Activated CD8-positive, alpha-beta T cell treated with anti-CD3 and anti-CD28 coated beads, Interleukin-2, amount 10 ng/mL, durations not matched to agents 7 days and 5 days (primary cell): ENCODE measurements around the gene FAM20B. TPM values are rescaled to one million over a fixed set of nuclear protein-coding genes. Genes with fewer than 3 reads are reported as not detected.
"Not testable (repeated sequence)": the region's sequence is repeated elsewhere in the genome, so short reads cannot be mapped to it uniquely, and the experiment has no call there.

Source experiments
- ATAC-seq: fragments of 150-1000 bp; cut with Tn5 transposase; one replicate; pipeline ENCODE4 v1.10.0; 2021; ENCODE audit warnings: moderate library complexity
- CTCF ChIA-PET: fragments of 350-600 bp; sonication (Branson Sonifier 250); formaldehyde crosslinking; loops from one replicate; lab custom pipeline; 2021; ENCODE audit warnings: antibody characterized with exemption; lab: Charles Lee
- POLR2A ChIA-PET: fragments of 350-600 bp; sonication (Branson Sonifier 250); formaldehyde crosslinking; loops from one replicate; lab custom pipeline; 2021; ENCODE audit warnings: antibody characterized with exemption; lab: Charles Lee
- DNase-seq: peaks from one replicate; pipeline ENCODE4 v3.0.0-alpha.2; 2020
- H3K27ac Mint-ChIP-seq: one replicate; pipeline ENCODE4 v1.8.0; 2021; ENCODE audit warnings: mild to moderate bottlenecking, mixed read lengths
- H3K27me3 Mint-ChIP-seq: one replicate; pipeline ENCODE4 v1.8.0; 2021; ENCODE audit warnings: low read depth, mixed read lengths
- H3K36me3 Mint-ChIP-seq: one replicate; pipeline ENCODE4 v1.8.0; 2021; ENCODE audit warnings: low read depth, mixed read lengths
- H3K4me1 Mint-ChIP-seq: one replicate; pipeline ENCODE4 v1.8.0; 2021; ENCODE audit warnings: low read depth, mixed read lengths
- H3K4me3 Mint-ChIP-seq: one replicate; pipeline ENCODE4 v1.8.0; 2021; ENCODE audit warnings: mild to moderate bottlenecking, mixed read lengths
- H3K9me3 Mint-ChIP-seq: one replicate; pipeline ENCODE4 v1.8.0; 2022; ENCODE audit warnings: mixed read lengths; ENCODE audit not compliant: insufficient read depth
- total RNA-seq, 2 experiments: library from RNA; stranded (reverse); gene quantifications; one replicate each; pipeline ENCODE4 v1.2.3, GENCODE V29; 2021

Gene FAM20B
- total RNA-seq, 2 experiments from 2014 or later: 28.6 to 29.4 TPM

DNA sequence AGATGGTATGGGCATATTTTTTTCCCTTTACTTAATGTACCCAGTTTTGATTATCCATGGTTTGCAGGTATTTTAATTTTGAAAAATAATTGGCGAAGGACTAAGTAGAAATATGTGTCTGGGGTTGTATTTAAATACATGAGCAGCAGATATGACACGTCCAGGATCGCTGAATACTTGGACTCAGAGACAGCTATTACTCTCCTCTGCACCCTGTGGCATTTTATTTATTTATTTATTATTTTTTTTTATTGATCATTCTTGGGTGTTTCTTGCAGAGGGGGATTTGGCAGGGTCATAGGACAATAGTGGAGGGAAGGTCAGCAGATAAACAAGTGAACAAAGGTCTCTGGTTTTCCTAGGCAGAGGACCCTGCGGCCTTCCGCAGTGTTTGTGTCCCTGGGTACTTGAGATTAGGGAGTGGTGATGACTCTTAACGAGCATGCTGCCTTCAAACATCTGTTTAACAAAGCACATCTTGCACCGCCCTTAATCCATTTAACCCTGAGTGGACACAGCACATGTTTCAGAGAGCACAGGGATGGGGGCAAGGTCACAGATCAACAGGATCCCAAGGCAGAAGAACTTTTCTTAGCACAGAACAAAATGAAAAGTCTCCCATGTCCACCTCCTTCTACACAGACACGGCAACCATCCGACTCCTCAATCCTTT, 13.9 kb downstream of the FAM20B start:
- Mint-ChIP-seq H3K4me1 (peaks cover 46% of the 10 kb centered on the region), H3K27ac (peak overlapping the region; percentile 81)
- H3K36me3 Mint-ChIP-seq, H3K27me3 Mint-ChIP-seq, H3K4me3 Mint-ChIP-seq, ATAC-seq, DNase-seq, H3K9me3 Mint-ChIP-seq, POLR2A ChIA-PET: not testable (repeated sequence)
- CTCF ChIA-PET: interaction anchor here (1.2 kb wide), 1 partner anchor 10 kb away, joined by 3 read pairs; no protein-coding TSS in a partner anchor

DNA sequence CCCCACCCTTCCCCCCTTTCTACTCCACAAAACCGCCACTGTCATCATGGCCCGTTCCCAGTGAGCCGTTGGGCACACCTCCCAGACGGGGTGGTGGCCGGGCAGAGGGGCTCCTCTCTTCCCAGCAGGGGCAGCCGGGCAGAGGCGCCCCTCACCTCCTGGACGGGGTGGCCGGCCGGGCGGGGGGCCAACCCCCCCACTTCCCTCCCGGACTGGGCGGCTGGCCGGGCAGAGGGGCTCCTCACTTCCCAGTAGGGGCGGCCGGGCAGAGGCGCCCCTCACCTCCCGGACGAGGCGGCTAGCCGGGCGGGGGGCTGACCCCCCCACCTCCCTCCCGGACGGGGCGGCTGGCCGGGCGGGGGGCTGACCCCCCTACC, 14.5 kb downstream of the FAM20B start:
- H3K9me3 Mint-ChIP-seq, ATAC-seq, H3K4me3 Mint-ChIP-seq, POLR2A ChIA-PET, H3K27ac Mint-ChIP-seq, CTCF ChIA-PET, DNase-seq, H3K27me3 Mint-ChIP-seq: not testable (repeated sequence)
- Mint-ChIP-seq H3K36me3 (peaks cover 11% of the 10 kb centered on the region), H3K4me1 (peaks cover 41% of the 10 kb centered on the region)

DNA sequence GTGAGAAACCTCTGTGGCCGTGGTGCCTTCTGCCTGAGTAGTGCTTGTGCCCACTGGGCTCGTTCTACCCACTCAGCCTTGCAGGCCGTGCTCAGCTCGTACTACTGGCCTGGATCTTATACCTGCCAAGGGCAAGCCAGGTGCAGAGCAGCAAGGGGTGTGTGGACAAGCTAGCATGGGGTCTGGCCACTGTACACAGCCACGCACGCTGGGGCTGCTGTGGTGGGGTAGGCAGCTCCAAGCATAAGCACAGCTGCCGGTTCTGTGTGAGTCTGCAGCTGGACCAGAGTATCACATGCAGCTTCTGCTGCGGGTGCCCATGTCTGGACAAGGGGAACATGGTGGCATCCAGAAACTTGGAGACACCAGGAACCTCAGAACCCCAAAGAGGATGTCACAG, 16.4 kb downstream of the FAM20B start:
- no peak overlapping the region for H3K27ac Mint-ChIP-seq
- ChIA-PET CTCF (no interaction called here), POLR2A (interaction anchor here (1.4 kb wide), 1 partner anchor 13 kb away, joined by 3 read pairs; no protein-coding TSS in a partner anchor)
- no peaks in the 10 kb centered on the region for H3K27me3 Mint-ChIP-seq
- no peak overlapping the region for H3K4me3 Mint-ChIP-seq
- ATAC-seq: no peak
- H3K4me1 Mint-ChIP-seq: peaks cover 22% of the 10 kb centered on the region
- no peak for DNase-seq
- H3K36me3 Mint-ChIP-seq: peaks cover 14% of the 10 kb centered on the region
- no peaks in the 10 kb centered on the region for H3K9me3 Mint-ChIP-seq

DNA sequence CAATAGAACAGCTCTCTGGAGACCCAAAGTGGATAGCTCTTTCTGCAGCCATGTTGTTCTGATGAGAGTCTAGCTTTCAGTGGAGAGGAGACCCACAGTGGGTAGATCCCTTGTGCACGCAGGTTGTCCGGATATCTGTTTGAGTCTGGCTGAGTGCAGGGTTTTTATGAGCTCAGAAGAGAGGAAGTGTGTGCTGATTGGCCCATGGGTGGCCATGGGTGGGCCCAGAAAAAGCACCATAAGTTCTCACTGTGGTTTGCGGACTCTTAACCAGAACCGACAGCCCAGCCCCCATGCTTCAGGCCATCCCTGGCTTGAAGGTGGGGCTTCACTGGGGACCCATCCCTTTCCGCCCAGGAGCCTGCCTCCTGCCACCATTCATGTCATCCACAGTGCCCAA, 17.0 kb downstream of the FAM20B start:
- ChIA-PET POLR2A (interaction anchor here (1.4 kb wide), 1 partner anchor 13 kb away, joined by 3 read pairs; no protein-coding TSS in a partner anchor), CTCF (interaction anchor here (0.7 to 1.4 kb wide), 2 partner anchors 328 to 767 kb away, joined by 3 read pairs; no protein-coding TSS in a partner anchor)
- ATAC-seq: no peak
- no peak overlapping the region for H3K27ac Mint-ChIP-seq
- H3K27me3 Mint-ChIP-seq: no peaks in the 10 kb centered on the region
- H3K36me3 Mint-ChIP-seq: peaks cover 14% of the 10 kb centered on the region
- no peak for DNase-seq
- H3K9me3 Mint-ChIP-seq: no peaks in the 10 kb centered on the region
- peaks cover 17% of the 10 kb centered on the region for H3K4me1 Mint-ChIP-seq
- H3K4me3 Mint-ChIP-seq: no peak overlapping the region

DNA sequence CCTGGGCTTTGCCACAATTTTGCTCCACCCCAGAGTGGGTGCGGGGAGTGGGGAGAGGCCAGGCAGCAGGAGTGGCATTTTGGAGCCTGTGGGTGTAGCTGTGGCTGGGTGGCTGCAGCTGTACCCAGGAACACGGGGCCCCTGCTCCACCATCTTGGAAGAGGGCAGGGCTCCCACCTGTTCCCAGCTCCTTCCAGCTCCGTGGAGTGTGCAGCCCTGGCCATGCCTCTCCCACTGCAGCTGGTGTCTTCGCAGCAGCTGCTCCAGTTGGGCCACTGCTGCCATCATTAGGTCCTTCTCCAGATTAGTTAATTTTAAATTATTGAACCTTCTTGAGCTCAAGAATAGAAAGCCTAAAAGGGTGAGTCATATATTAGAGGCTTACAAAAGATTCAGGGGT, 17.6 kb downstream of the FAM20B start:
- ATAC-seq: no peak
- POLR2A ChIA-PET: no interaction called here
- no peak overlapping the region for H3K4me3 Mint-ChIP-seq
- H3K27ac Mint-ChIP-seq: no peak overlapping the region
- no peaks in the 10 kb centered on the region for H3K9me3 Mint-ChIP-seq
- no peaks in the 10 kb centered on the region for H3K27me3 Mint-ChIP-seq
- H3K36me3 Mint-ChIP-seq: peaks cover 14% of the 10 kb centered on the region
- no peak for DNase-seq
- H3K4me1 Mint-ChIP-seq: peaks cover 18% of the 10 kb centered on the region
- CTCF ChIA-PET: interaction anchor here (0.7 to 1.4 kb wide), 3 partner anchors 31 to 767 kb away, joined by 3 read pairs; no protein-coding TSS in a partner anchor

DNA sequence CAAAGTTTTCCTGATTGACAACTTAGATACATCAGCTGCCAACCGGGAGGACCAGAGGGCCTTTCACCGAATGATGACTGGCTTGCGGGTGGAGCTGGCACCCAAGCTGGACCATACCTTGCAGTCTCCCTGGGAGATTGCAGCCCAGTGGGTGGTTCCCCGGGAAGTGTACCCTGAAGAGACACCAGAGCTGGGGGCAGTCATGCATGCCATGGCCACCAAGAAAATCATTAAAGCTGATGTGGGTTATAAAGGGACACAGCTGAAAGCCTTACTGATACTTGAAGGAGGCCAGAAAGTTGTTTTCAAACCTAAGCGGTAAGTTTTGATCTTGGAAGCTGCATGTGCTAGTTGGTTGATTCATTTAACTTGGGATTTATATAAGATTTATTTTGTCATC, 18.2 kb downstream of the FAM20B start:
- ChIA-PET POLR2A (no interaction called here), CTCF (interaction anchor here (1.0 to 1.4 kb wide), 2 partner anchors 30 to 326 kb away, joined by 3 read pairs; no protein-coding TSS in a partner anchor)
- Mint-ChIP-seq H3K4me1 (peaks cover 14% of the 10 kb centered on the region), H3K9me3 (no peaks in the 10 kb centered on the region), H3K36me3 (peaks cover 14% of the 10 kb centered on the region), H3K4me3 (no peak overlapping the region), H3K27ac (no peak overlapping the region), H3K27me3 (no peaks in the 10 kb centered on the region)
- no peak for ATAC-seq
- no peak for DNase-seq

DNA sequence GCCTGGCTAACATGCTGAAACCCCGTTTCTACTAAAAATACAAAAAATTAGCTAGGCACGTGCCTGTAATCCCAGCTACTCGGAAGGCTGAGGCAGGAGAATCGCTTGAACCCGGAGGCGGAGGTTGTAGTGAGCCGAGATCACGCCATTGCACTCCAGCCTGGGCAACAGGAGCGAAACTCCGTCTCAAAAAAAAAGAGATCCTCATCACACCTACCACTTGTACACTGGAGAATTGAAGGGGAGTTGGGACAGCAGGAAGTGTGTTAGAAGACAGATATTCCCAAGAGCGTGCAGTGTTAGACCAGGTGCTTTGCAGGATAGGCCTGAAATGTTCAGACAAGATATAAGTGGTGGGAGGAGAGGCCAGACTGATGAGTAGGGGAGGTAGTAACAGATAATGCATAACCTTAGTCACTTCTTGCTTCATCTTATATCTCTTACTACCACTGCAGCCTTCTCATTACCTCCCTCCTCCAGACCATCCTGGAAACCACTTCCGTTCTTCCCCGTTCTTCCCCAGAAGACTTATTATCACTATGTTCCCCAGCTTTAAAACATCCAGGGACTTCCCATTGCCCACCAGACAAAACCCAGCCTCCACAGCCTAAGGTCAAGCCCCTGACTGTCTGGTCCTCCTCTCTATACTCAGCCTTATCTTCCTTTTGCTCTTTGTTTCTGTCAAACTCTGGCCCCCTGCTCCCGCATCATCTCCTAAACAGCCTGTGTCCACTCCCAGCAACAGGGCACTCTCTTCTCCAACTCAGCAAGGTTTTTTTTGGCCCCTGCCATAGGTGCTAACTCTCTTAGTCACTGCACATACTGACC, 21.3 kb downstream of the FAM20B start:
- CTCF ChIA-PET: interaction anchor here (1.6 to 1.7 kb wide), 2 partner anchors 9 to 44 kb away, joined by 8 read pairs; no protein-coding TSS in a partner anchor
- H3K27ac Mint-ChIP-seq: no peak overlapping the region
- H3K4me3 Mint-ChIP-seq: no peak overlapping the region
- no peaks in the 10 kb centered on the region for H3K9me3 Mint-ChIP-seq
- DNase-seq: no peak
- H3K4me1 Mint-ChIP-seq: peaks cover 9% of the 10 kb centered on the region
- POLR2A ChIA-PET: no interaction called here
- H3K36me3 Mint-ChIP-seq: peaks cover 10% of the 10 kb centered on the region
- H3K27me3 Mint-ChIP-seq: no peaks in the 10 kb centered on the region
- no peak for ATAC-seq

DNA sequence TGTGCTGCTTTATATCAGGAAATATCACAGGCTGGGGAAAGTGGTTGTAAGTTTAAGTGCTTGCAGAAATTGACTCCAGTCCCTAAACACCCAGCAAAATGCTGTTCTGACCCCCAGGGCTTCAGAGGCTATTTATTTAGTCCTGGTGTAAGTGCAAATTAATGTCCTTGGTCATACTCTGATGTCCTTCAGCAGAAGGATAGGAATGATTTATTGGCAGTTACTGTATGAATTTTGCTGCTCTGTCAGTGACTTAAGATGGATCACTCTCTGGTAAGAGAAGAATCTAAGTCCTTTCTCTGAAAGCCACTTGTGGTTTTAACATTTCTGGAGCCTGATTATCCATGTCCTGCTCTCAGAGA, 21.9 kb downstream of the FAM20B start:
- no peak for ATAC-seq
- H3K27ac Mint-ChIP-seq: no peak overlapping the region
- no peaks in the 10 kb centered on the region for H3K27me3 Mint-ChIP-seq
- ChIA-PET CTCF (interaction anchor here (0.9 to 1.7 kb wide), 3 partner anchors 10 to 45 kb away, joined by 3 to 8 read pairs (median 8); no protein-coding TSS in a partner anchor), POLR2A (no interaction called here)
- H3K4me1 Mint-ChIP-seq: peaks cover 9% of the 10 kb centered on the region
- no peak for DNase-seq
- peaks cover 8% of the 10 kb centered on the region for H3K36me3 Mint-ChIP-seq
- H3K9me3 Mint-ChIP-seq: no peaks in the 10 kb centered on the region
- no peak overlapping the region for H3K4me3 Mint-ChIP-seq

DNA sequence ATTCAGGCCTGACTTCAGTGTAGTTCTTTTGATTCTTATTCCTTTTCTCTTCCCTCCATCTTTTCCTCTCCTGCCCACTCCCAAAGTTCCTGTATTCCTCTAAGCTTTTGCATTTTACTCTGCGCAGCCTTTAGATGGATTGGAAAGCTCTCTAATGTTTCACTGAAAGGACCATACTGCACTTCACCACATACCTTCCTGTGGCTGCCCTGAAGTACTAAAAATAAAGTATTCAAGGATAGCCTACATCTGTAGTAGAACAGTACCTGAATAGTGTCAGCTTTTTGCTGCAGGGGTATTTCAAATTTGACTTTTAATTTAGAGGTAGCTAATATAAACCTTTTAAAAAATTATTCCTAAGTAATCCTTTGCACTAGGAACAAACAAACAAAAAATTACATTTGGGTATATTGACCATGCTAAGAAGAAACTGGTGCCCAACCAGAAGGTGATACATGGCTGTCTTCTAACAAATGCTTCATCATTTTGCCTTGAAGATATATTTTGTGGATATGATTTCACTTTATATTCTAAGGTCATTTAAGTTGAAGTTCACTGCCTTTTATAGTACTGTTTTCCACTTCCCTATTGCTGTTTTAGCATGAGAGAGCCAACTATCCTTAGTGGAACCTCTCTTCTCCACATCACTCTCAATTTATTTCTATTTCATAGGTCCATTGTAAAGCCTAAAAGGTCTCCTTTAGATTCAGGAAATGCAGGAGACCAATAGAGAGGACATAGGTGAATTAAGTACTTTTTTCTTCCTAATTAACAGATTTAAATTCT, 22.8 kb downstream of the FAM20B start:
- CTCF ChIA-PET: interaction anchor here (0.9 to 1.7 kb wide), 3 partner anchors 11 to 45 kb away, joined by 3 to 8 read pairs (median 8); no protein-coding TSS in a partner anchor
- Mint-ChIP-seq H3K36me3 (peaks cover 7% of the 10 kb centered on the region), H3K9me3 (no peaks in the 10 kb centered on the region), H3K27me3 (no peaks in the 10 kb centered on the region), H3K4me3 (no peak overlapping the region), H3K4me1 (peaks cover 9% of the 10 kb centered on the region), H3K27ac (peak overlapping the region; percentile 4)
- ATAC-seq: no peak
- POLR2A ChIA-PET: no interaction called here
- no peak for DNase-seq

DNA sequence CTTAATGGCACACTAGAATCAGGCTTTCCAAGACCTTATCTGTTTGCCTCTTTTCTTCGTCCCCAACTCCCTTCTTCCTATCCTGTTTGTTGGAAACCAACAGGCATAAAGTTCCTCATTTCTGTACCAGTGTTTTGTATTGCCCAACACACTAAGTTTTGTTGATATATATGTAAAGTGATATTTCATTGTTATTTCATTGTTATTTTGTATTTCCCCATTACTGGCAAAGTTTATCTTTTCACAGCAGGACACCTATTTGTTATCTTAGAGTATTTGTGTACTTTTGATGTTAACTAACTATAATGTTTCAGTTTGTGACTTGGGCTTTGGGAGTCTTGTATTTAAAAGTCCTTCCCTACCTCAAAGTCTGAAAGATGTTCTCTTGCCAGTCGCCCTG, 27.1 kb downstream of the FAM20B start:
- Mint-ChIP-seq H3K36me3 (peaks cover 18% of the 10 kb centered on the region), H3K4me3 (no peak overlapping the region), H3K27ac (no peak overlapping the region), H3K9me3 (no peaks in the 10 kb centered on the region), H3K4me1 (peaks cover 8% of the 10 kb centered on the region), H3K27me3 (no peaks in the 10 kb centered on the region)
- DNase-seq (no peak), ATAC-seq (no peak)
- POLR2A ChIA-PET: no interaction called here
- CTCF ChIA-PET: no interaction called here

DNA sequence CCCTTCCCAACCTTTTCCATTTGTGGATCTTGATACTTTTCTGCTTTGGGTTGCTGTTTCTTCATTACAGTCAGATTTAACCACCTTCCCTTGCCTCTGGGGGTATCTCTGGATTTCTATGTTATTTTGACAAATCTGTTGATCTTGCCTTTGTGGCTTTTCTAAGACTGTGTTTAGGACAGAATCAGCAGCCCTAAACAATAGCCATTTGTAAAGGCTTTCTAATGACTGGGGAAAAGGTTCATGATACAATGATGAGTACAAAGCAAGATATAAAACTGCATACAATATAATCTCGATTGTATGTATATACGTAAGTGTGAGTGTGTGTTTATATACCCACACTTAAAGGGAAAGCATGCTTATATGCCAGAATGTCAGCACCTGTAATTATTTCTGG, 27.8 kb downstream of the FAM20B start:
- Mint-ChIP-seq H3K27me3 (no peaks in the 10 kb centered on the region), H3K4me1 (peaks cover 1% of the 10 kb centered on the region), H3K36me3 (peaks cover 22% of the 10 kb centered on the region), H3K27ac (no peak overlapping the region), H3K4me3 (no peak overlapping the region), H3K9me3 (no peaks in the 10 kb centered on the region)
- CTCF ChIA-PET: no interaction called here
- no peak for ATAC-seq
- DNase-seq: no peak
- POLR2A ChIA-PET: no interaction called here
